Skeletal muscle satellite cell (primary cell): ENCODE measurements around the gene CDH5.

ENCODE experiments used
- H3K27me3 ChIP-seq: 2 replicates; pipeline ENCODE4 v1.7.0; 2013; ENCODE audit warnings: low read length; ENCODE audit not compliant: control insufficient read depth, insufficient read depth
- H3K36me3 ChIP-seq: 2 replicates; pipeline ENCODE4 v1.7.0; 2013; ENCODE audit warnings: mild to moderate bottlenecking, control low read depth, low read length; ENCODE audit not compliant: insufficient read depth
- H3K4me1 ChIP-seq: 2 replicates; pipeline ENCODE4 v1.7.0; 2013; ENCODE audit warnings: low read length; ENCODE audit not compliant: control insufficient read depth, insufficient read depth
- H3K4me2 ChIP-seq: 2 replicates; pipeline ENCODE4 v1.7.0; 2013; ENCODE audit warnings: mild to moderate bottlenecking, low read length
- H3K4me3 ChIP-seq: 2 replicates; pipeline ENCODE4 v1.7.0; 2013; ENCODE audit warnings: low read length
- H3K9ac ChIP-seq: 2 replicates; pipeline ENCODE4 v1.7.0; 2013; ENCODE audit warnings: mild to moderate bottlenecking, low read depth, low read length, moderate library complexity
- H3K9me3 ChIP-seq: replicated peaks from 2 replicates; pipeline ENCODE4 v1.7.0; 2013; ENCODE audit warnings: mild to moderate bottlenecking, control low read depth, low read length

Gene CDH5

DNA sequence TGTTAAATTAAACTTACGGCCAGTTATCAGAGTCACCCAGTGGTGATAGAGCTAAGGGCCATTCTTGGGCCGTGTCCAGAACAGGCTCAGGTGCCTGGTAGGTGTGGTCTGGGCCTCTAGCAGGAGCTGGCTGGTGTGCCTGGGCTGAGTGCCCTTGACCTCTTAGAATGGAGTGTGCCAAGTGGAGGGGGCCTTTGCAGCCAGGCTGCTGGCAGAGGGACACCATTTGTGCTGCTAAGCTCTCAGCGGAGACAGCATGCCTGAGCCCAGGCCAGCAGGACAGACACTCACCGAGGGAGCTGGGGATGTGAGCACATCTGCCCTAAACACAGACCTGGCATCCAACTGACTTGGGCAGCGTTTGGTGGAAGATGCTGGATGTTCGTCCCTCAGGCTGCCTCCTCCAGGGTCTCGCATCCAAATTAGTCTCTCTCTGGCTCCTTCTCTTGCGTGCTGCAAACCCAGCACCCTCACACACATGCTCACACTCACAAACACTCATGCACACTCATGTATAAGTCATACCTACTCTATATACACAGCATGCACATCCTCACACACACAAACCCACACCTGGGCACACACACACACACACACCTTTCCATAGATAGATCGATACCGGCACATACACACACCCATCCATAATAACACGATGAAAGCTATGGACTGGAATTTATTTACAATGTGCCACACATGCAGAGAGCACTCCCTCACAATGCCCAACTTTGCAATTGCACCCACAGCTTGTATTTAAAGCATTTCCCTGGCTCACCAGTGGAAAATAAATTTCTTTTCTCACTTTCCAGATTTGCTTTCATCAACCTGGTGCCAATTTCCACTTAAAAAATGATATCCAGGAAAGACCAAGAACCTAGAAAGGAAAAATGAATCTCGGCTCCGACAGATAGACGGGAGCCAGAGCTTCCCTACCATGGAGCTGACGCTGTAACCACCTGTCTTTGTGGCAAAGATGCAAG, 33.6 kb upstream of the CDH5 start:
- Histone ChIP-seq H3K4me1 (peaks cover 4% of the 10 kb centered on the region), H3K27me3 (peaks cover 74% of the 10 kb centered on the region), H3K9ac (no peak overlapping the region), H3K4me2 (no peak overlapping the region), H3K36me3 (no peaks in the 10 kb centered on the region), H3K9me3 (peaks cover 2% of the 10 kb centered on the region), H3K4me3 (no peak overlapping the region)

DNA sequence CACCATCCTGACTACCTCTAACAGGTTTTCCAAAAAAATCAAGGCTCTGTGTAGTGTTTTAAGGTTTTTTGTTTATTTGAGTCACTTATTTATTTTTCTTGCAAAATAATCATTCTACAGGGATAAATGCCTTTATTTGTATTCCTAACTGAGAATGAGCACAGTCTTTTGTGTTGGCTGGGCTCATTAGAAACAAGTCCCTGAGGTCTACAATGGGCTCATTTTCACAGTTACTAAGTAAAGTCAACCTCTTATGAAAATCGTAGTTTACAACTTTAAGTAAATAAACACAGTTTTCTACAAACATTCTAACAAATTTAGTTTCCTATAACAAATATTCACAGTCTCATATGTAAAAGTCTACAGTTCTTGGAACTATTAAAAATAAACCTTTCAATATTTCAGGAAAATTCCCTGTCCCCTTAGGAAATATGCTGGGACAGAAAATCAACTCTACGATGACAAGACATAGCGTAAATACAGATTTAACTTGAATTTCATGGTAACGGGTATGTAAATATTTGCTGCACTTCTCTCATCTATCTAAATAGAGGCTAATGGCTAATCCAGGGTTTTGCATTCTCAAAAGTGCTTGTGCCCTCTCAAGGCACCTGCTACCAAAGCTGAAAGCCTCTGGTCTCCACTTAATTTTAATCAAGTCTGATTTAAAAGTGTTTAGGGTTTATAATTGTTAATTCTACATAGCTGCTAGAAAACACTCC, 31.5 kb upstream of the CDH5 start:
- Histone ChIP-seq H3K9ac (no peak overlapping the region), H3K4me2 (no peak overlapping the region), H3K36me3 (no peaks in the 10 kb centered on the region), H3K27me3 (peaks cover 77% of the 10 kb centered on the region), H3K9me3 (peaks cover 2% of the 10 kb centered on the region), H3K4me1 (peaks cover 4% of the 10 kb centered on the region), H3K4me3 (no peak overlapping the region)

DNA sequence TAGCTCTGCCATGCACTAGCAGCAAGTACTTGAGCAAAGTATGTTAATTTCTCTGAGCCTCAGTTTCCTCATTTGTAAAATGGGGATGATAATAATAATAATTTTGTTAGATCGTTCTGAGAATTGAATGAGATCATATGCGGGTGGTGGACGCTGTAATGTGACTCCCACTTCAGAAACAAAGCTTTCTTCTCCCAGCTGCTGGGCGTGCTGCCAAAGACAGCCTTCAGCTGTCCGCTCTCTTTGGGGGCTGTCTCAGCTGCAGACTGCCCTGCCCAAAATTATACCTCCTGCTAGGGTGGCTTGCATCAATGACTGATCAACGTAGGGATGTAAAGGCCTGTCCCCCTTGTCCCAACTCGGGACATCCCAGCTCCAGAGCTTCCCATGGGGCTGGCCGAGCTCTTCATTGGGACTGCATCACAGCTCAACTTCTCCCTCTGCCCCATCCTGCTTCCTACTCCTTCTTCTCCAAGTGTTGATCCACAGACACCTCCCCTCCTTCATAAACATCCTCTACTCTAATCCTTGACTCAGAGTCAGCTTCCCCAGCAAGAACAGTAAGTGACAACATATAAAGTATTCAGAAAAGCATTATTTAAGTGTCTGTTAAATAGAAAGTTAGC, 30.7 kb upstream of the CDH5 start:
- Histone ChIP-seq H3K4me3 (no peak overlapping the region), H3K4me1 (peaks cover 4% of the 10 kb centered on the region), H3K27me3 (peaks cover 75% of the 10 kb centered on the region), H3K9me3 (peaks cover 2% of the 10 kb centered on the region), H3K9ac (no peak overlapping the region), H3K4me2 (no peak overlapping the region), H3K36me3 (no peaks in the 10 kb centered on the region)

DNA sequence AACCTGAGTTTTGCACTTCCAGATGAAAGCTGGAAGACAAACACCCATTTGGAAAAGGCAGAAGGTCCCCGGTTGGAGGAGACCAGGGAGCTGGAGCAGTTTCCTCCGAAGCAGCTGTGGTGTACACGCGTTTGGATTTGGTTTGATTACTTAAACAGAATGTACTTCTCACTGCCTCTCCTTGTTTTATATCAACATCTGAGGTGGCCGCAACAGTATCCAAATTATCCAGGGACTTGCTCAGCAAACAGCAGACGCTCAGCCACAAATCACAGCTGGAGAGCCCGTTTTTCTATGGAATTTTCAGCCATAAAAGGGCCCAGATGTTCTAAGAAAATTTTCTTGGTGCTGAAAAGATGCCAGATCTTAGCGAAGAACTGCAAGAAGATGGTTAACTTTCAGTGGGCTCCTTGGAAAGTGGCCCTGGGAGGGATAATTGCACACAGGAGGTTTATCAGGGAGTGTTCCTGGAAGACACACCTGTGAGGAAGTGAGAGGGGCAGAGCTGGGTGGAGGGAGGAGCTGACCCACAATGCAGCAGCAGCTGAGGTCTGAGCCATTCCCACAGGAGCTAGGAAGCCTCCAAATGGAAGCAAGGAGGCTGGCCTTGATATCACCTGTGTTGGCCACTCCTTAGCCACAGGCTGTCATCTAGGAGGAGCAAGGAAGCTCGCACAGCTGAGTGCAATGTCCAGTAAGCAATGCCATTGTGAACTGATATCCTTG, 28.9 kb upstream of the CDH5 start:
- H3K4me1 ChIP-seq = peaks cover 4% of the 10 kb centered on the region
- no peaks in the 10 kb centered on the region for H3K36me3 ChIP-seq
- H3K4me3 ChIP-seq = no peak overlapping the region
- H3K9me3 ChIP-seq = peaks cover 2% of the 10 kb centered on the region
- H3K9ac ChIP-seq = no peak overlapping the region
- no peak overlapping the region for H3K4me2 ChIP-seq
- peaks cover 64% of the 10 kb centered on the region for H3K27me3 ChIP-seq

DNA sequence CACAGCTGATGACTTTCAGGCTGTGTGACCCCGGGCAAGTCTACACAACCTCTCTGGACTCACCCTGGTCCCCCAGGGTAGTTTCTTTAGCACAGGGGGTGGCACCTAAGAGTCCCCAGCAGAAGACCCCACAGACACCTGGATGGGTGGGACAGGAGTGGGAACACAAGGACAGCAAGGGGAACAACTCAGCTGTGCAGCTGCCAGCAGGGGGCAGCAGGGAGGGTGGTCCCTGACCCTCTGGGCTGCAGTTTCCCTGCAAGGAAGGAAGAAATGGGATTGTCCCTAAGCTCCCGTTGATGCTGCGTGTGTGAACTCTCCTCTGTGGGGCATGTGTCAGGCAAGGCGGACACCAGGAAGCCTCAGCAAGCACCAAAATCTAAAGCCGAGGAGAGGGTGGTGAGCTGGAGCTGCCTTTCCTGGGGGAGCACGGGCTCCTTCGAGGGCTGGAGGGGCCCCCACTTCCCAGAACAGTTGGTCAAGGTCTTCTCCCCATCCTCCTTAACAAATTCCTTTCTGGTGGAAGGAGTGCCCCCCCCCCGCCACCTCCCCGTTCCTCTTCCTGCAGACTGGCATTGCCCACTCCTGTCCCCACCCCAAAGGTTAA, 24.1 kb upstream of the CDH5 start:
- H3K27me3 ChIP-seq = peaks cover 46% of the 10 kb centered on the region
- no peak overlapping the region for H3K9ac ChIP-seq
- no peak overlapping the region for H3K4me3 ChIP-seq
- no peaks in the 10 kb centered on the region for H3K4me1 ChIP-seq
- H3K9me3 ChIP-seq = no peaks in the 10 kb centered on the region
- no peaks in the 10 kb centered on the region for H3K36me3 ChIP-seq
- H3K4me2 ChIP-seq = no peak overlapping the region

DNA sequence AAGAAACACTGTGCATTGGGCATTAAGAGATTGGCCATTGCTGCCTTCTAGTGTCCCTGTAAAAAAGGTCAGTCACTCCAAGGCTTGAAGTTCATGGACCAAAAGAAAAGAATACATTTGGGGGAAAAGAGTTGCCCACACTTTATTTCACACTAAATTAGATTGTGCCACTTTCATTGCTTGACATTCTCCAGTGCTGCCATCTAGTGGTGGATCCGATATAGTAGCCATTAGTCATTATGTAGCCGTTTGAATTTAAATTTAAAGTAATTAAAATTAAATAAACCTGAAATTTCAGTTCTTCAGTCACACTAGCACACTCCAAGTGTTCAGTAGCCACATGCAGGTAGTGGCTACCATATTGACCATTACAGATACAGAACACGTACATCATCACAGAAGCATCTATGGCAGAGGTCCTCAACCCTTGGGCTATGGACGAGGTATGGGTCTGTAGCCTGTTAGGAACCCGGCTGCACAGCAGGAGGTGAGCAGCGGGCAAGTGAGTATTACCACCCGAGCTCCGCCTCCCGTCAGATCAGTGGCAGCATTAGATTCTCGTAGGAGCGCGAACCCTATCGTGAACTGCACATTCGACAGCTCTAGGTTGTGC, 21.9 kb upstream of the CDH5 start:
- no peak overlapping the region for H3K4me2 ChIP-seq
- no peaks in the 10 kb centered on the region for H3K4me1 ChIP-seq
- no peak overlapping the region for H3K9ac ChIP-seq
- H3K27me3 ChIP-seq = peaks cover 38% of the 10 kb centered on the region
- no peaks in the 10 kb centered on the region for H3K36me3 ChIP-seq
- no peaks in the 10 kb centered on the region for H3K9me3 ChIP-seq
- no peak overlapping the region for H3K4me3 ChIP-seq

DNA sequence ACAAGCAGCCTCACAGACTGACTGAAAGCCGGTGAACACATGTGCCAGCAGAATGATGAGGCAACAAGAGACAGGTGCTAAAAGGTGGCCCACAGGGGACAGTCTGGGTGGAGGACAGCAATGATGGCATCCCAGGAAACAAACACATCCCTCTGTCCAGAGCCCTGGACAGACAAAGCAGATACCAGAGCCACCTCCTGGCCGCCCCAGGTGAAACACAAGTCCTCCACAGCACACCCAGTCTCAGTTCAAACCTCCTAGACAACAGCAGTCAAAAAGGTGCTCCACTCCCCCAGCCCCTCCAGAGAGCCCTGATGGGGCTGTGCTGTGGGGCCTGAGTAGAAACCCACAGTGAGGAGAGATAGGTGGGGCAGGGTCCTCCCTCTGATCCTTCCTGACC, 20.3 kb upstream of the CDH5 start:
- no peaks in the 10 kb centered on the region for H3K36me3 ChIP-seq
- no peak overlapping the region for H3K9ac ChIP-seq
- H3K4me3 ChIP-seq = no peak overlapping the region
- no peak overlapping the region for H3K4me2 ChIP-seq
- H3K27me3 ChIP-seq = peaks cover 47% of the 10 kb centered on the region
- no peaks in the 10 kb centered on the region for H3K9me3 ChIP-seq
- H3K4me1 ChIP-seq = no peaks in the 10 kb centered on the region

DNA sequence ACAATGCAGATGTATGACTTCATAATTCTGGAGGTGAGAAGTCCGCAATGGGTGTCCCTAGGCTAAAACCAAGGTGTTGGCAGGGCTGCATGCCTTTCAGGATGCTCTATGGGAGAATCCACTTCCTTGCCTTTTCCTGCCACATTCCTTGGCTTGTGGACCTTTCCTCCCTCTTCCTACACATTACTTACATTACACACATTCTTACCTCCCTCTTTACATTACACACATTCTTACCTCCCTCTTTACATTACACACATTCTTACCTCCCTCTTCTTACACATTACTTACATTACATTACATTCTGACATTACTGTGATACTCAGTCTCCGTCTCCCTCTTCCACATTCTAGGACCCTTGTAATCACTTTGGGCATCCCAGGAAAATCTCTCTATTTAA, 14.2 kb upstream of the CDH5 start:
- Histone ChIP-seq H3K27me3 (peaks cover 57% of the 10 kb centered on the region), H3K9me3 (no peaks in the 10 kb centered on the region), H3K36me3 (no peaks in the 10 kb centered on the region), H3K4me2 (no peak overlapping the region), H3K9ac (no peak overlapping the region), H3K4me1 (no peaks in the 10 kb centered on the region), H3K4me3 (no peak overlapping the region)

DNA sequence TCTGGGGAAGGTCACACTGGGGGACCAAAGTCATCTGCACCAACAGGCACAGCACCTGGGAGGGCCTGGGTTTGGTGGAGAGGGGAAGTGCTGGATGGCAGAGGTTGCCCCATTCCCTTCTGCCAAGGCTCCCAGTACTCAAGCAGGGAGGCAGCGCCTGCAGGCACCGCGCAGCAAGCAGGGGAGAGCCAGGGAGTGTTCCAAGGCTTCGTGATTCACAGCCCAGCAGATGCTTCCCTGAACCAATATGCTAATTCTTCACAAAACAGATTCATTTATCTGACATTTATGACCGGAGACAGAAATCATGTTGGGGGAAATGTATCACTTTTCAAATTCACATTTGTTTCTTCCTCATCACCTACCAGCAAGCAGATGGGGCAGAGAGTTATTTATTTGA, 13.4 kb upstream of the CDH5 start:
- Histone ChIP-seq H3K4me2 (no peak overlapping the region), H3K36me3 (no peaks in the 10 kb centered on the region), H3K4me1 (no peaks in the 10 kb centered on the region), H3K9me3 (no peaks in the 10 kb centered on the region), H3K4me3 (no peak overlapping the region), H3K27me3 (peaks cover 52% of the 10 kb centered on the region), H3K9ac (no peak overlapping the region)

DNA sequence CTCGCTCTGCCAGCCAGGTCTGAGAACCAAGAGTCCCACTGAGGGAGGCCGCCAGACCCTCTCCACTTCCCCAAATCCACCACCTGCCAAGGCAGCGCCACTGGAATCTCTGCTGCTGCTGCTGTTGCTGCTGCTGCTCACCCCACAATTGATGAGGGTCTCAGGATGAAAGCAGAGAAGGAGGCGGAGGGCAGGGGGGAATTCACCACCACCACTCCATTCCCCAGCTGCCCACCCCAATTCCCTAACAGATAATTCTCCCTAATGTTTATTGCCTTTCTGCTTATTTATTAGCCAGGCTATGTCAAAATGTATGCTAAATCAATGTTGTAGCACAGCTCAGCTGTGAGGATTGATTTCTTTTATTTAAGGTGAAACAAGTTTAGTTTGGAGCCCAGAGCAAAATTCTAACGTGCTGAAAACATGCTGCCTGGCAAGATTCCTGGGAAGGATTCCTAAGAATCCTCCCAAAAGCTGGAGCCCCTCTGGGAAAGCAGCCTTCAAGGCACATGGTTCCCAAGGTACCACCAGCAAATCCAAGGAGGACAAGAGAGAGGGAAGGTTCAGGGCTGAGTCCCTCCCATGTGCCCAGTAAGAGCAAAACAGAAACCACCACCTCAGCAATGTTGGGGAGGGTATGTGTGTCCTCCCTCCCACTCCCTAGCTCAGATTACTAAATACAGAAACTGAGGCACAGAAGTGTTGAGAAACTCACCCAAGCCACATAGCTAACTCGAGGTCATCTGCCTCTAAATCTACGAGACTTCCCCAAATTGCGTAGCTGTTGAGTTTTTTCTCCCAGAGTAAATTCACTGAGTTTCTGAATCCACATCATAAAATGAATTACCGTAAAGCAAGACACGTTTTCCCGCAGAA, 12.2 kb upstream of the CDH5 start:
- H3K4me1 ChIP-seq = peaks cover 2% of the 10 kb centered on the region
- no peaks in the 10 kb centered on the region for H3K9me3 ChIP-seq
- H3K27me3 ChIP-seq = peaks cover 48% of the 10 kb centered on the region
- H3K4me2 ChIP-seq = no peak overlapping the region
- no peak overlapping the region for H3K9ac ChIP-seq
- no peaks in the 10 kb centered on the region for H3K36me3 ChIP-seq
- H3K4me3 ChIP-seq = no peak overlapping the region
